T-helper 1 cell treated with Interleukin-12 subunit alpha and Interleukin-12 subunit beta and Interleukin-4 antibody, amounts not matched to agents 30 ng/mL and 1 ng/mL, for 36 hours (primary cell): ENCODE measurements around the gene RASGRP2. TPM values are rescaled to one million over a fixed set of nuclear protein-coding genes. Genes with fewer than 3 reads are reported as not detected.

ENCODE experiments used
- intact Hi-C: fragments of 100-400 bp; cut with micrococcal nuclease; formaldehyde crosslinking; loops from one replicate; pipeline ENCODE4 v1.15.1; 2024
- total RNA-seq: library from RNA; stranded (reverse); gene quantifications from 2 replicates; pipeline ENCODE4 v1.2.3, GENCODE V29; 2022

The RASGRP2 gene
- total RNA-seq = 189 and 192 TPM in 2 replicates

- intact Hi-C loops = loop anchor here (1.0 to 2.0 kb wide), 6 partner anchors 23 to 173 kb away; partner anchors contain the start of genes ATG2A, MAP4K2 and MEN1
These were observed at the start of gene RASGRP2 for GRCh38 chr11:64743591-64744543. RASGRP2 (minus strand) TSS chr11:64744142; CDS start chr11:64742866, 1,276 bp downstream.

GRCh38 chr11:64792482-64792881, 48.5 kb upstream of the RASGRP2 start:
- intact Hi-C loops = no loop called here

DNA sequence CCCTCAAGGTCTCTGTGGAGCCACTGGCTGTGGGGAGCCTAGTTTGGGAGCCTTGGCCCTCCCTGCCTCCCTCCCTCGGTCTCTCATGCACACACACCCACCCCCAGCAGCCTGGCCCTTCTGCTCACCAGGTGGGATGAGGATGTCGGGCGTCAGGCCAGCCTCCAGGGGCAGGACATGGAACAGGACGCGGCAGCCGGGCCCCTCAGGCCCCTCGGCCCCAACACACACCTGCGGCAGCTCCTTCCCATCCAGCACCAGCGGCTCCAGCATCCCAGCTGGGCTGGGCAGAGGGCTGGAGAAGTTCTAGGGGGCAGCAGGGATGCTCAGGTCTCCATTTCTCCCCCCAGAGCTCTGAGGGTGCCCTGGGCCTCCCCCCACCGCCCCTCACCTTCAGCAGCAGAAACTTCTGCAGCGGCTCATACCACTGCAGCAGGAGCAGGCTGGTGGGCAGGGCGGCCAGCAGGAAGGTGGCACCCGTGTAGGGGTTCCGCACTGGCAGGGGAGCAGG, 47.9 kb upstream of the RASGRP2 start:
- intact Hi-C loops = no loop called here

DNA sequence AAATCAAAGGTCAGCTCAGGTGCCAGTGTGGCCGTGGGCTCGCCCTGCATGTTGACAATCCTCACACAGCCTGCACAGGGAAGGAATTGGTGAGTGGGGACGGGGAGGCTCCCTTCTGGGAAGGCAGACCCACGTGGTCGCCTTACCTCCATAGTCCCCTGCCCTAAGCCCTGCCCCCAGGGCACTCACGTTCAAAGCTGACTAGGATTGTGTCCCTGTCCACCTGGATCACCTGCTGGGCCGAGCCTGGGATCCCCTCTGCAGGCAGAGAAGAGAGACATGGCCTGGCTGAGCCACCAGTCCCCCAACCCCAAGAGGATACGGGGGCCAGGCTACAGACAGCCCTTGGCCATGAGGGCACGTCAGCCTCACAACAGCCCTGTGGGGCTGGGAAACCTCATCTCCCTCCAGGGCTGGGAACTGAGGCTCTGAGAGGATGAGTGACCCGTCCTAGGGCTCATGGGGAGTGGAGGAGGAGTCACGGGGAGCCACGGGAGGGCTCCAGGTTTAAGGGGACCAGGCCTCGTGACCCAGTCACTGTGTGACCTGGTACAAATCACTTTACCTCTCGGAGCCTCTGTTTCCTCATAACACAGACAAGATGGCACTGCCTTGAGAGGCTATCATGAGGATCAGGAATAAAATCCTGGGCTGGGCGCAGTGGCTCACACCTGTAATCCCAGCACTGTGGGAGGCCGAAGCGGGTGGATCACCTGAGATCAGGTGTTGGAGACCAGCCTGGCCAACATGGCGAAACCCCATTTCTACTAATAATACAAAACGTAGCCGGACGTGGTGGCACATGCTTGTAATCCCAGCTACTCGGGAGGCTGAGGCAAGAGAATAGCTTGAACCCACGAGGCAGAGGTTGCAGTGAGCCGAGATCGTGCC, 46.5 kb upstream of the RASGRP2 start:
- intact Hi-C loops = no loop called here

DNA sequence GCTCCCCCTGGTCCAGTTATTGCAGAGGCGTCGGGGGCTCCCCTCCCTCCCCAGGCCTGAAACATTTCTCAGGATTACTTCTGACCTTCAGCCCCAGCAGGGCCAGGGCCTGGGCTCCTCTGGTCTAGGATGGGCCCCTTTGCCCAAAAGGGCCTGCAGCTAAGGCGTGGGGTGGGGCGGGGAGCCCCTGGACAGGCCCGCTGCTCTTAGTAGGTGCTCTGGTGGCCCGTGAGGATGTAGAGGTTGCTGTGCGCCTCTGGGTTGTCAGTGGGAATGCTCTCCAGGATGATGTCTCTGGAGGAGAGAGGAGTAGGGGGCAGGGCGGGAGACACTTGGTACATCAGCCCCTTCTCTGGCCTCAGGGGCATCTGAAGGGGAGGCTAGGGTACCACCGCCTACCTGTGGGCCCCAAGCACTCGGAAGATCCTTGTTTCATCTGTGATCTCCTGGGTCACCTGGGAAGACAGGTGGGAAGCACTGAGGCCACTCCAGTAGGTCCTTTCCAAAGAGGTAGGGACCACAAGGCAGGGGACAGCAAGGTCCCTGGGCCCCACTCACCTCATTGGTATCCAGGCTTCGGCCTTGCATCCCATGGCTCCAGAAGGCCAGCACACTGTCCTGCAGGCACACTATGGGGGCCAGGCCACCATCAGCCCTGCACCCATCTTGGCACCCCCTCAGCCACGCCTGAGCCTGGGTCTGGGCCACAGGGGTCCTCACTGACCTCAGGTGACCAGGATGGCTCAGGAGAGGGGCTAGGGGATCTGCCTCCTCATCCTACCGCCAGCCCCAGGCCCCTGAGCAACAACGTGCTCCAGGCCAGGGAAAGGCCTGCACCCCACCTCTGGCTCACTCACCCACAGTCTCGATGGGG, 45.6 kb upstream of the RASGRP2 start:
- intact Hi-C loops = loop anchor here (5.0 kb wide), 1 partner anchor 58 kb away; no protein-coding TSS in a partner anchor

- intact Hi-C loops = loop anchor here (5.0 kb wide), 1 partner anchor 59 kb away; no protein-coding TSS in a partner anchor
These were observed 44.6 kb upstream of the RASGRP2 start for GRCh38 chr11:64788321-64789215.

DNA sequence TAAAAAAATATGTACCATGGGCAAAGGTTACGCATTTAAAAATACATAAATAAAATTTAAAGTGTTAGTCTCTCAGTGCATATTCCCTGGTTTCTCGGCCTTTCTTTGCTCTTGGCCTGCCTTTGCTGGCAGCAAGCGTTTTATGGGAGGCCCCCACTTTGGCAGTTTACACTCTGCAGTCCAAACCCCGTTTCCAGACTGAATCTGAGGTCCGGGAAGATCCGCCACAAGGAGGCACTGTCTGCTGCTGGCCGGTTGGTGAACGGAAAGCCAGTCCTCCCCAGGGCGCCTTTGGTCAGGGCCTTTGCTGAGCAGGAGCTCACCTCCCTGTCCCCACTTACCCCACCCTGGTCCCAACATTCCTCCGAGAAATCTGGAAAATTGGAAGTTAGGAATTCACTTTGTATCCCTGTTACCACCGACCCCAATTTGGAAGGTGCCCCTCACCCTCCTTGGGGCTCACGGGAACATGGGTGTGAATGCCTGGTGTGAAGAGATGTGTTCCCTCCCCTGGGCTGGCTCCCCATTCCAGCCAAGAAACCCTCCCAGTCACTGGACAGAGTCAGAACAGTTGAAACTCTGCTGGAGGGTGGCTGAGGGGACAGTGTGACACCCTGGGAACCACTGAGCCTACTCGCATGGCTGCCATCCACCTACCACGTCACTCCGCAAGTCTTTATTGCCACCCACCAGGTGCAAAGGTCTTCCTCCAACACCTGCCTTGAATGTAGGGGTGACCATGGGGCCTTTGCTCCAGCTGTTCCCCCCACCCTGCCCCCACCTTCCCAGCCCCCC, 43.8 kb upstream of the RASGRP2 start:
- intact Hi-C loops = loop anchor here (5.0 kb wide), 1 partner anchor 60 kb away; no protein-coding TSS in a partner anchor

- intact Hi-C loops = loop anchor here (5.0 kb wide), 1 partner anchor 61 kb away; no protein-coding TSS in a partner anchor
These were observed 42.4 kb upstream of the RASGRP2 start for GRCh38 chr11:64786308-64786707.

- intact Hi-C loops = loop anchor here (5.0 kb wide), 1 partner anchor 62 kb away; no protein-coding TSS in a partner anchor
These were observed 41.1 kb upstream of the RASGRP2 start for GRCh38 chr11:64784813-64785581.

- intact Hi-C loops = loop anchor here (1.0 to 2.0 kb wide), 16 partner anchors 25 to 1490 kb away; partner anchors contain the start of genes ATG2A, CDCA5, EHD1 and MAP4K2
These were observed 34.7 kb upstream of the RASGRP2 start, which contains the start of gene SF1 for GRCh38 chr11:64778473-64779298. SF1 (minus strand) TSS chr11:64778542; CDS start chr11:64778392, 150 bp downstream.

DNA sequence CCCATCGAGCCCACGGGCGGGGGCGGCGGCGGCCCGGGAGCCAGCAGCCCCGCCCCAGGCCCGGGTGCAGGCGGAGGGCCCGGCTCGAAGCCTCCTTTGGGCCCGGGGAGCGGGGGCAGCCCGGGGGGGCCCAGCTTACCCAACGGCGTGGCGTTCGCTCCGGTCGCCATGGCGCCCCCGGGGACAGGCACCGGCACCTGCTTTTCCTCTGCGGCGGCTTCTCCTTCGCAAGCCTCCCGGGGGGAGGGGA, 34.2 kb upstream of the RASGRP2 start:
- intact Hi-C loops = loop anchor here (1.0 to 2.0 kb wide), 11 partner anchors 25 to 1491 kb away; partner anchors contain the start of genes ATG2A, MAP4K2, PCNX3 and PPP2R5B

GRCh38 chr11:64777449-64778222, 33.7 kb upstream of the RASGRP2 start:
- intact Hi-C loops = loop anchor here (1.0 to 2.0 kb wide), 14 partner anchors 10 to 1491 kb away; partner anchors contain the start of genes ATG2A, MAP4K2, PCNX3 and PPP2R5B

- intact Hi-C loops = loop anchor here (1.0 to 2.0 kb wide), 3 partner anchors 10 to 33 kb away; partner anchors contain the start of gene RASGRP2
These were observed 32.9 kb upstream of the RASGRP2 start for GRCh38 chr11:64776875-64777274.

DNA sequence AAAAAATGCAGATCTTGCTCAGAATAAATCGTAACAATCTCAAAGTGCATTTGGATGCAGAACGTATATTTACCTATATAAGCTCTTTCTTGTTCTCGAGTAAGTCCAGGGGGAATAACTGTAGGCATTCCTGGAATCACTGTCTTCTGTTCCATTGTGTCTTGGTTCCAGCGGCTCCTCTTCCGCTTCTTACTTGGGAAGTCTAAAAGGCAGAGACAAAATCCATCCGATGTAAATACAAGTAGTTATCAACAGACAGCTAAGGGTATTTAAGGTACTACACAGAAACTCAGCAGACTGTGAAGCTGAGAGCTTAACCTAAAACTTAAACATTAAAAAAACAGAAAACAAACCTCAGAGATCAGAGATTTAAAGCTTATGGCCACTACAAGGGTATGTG, 32.5 kb upstream of the RASGRP2 start:
- intact Hi-C loops = loop anchor here (2.0 kb wide), 1 partner anchor 14 kb away; no protein-coding TSS in a partner anchor

GRCh38 chr11:64774144-64774543, 30.2 kb upstream of the RASGRP2 start:
- intact Hi-C loops = no loop called here
